GM19467 (cell line): ENCODE measurements around the gene CSF3.

Experiments
- ATAC-seq: cut with Tn5 transposase; IDR thresholded peaks from one replicate; pipeline ENCODE4 v1.9.1; 2021; ENCODE audit warnings: mild to moderate bottlenecking, moderate library complexity; ENCODE audit not compliant: unreplicated experiment

The CSF3 gene

DNA sequence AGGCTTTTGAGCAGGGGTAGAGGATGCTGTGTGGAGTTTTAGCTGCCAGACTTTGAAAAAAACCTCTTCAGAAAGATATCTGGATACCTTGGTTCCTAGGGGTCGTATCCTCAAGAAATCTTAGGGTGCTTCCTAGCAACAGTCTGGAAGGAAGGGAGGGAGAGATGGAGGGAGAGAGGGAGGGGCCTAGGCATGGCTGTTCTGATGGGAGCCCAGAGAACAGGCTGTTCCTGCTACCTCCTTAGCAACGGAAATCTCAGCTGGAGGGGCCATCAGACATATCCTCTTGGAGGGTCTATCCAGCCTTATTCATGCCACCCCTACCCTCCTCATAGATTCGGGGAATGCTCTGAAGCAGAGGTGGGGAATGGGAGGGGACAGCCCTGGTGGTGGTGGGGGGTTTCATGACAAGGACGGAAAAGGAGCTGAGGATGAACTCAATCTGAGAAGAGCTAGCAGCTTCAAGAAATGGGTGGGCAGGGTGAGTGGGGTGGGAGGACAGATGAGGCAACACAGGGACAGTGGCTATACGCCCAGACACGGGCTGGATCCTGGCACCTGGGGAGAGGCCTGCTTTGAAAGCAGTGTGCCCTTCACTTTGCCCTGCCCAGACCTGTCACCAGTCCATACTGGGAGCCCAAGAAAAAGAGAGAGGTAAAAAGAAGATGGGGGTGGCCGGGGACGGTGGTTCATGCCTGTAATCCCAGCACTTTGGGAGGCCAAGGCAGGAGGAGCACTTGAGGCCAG lies 44.7 kb downstream of the CSF3 start:
- no peak for ATAC-seq

DNA sequence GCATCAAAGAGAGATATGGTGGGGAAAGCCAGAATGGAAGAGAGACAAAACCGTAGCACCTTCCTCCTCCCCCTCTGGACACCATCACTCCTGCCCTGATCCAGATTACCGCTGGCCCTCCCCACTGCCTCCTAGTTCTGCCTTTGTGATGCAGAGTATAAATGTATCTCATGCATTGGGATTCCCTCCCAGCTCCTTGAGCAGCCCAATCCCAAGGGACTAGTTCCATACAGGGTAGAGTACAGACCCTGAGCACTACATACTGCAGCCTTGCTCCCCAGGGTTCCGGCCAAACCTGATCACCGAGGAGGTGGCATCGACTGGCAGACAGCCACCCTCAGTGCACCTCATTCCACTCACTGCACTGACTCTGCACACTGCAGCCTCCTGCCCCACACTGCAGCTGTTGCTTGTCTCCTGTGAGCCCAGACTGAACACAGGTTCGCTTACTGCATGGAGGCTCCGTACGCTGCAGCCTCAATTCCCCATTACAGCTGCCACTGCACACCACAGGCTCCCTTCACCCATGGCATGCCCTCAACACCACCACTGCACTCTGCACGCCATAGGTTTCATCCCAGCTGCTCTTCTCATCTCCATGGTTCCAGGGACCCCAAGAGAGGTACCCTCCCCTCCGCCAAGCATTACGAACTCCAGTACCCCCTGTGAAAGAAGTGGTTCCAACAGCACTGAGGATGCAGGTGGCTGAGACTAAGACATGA lies 45.8 kb downstream of the CSF3 start:
- ATAC-seq, result no peak

DNA sequence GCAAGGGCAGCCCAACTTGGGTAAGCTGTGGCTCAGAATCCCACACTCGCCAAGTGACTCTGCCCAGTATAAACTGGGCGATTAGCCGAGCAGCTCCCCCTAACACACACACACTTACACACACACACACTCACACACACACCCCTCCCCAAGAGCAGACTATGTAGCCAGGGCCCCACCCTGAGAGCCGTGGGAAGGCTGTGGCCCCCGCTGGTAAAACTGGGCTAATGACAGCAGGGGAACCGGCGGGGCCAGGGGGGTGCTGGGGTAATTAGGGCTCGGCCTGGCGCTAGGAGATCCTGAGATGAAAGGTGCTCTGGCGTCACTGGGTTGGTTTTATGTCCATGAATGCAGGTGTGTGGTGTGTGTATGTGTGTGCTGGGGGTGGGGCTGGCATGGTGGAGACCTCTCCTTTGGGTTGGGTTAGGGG lies 46.4 kb downstream of the CSF3 start:
- ATAC-seq, result no peak

DNA sequence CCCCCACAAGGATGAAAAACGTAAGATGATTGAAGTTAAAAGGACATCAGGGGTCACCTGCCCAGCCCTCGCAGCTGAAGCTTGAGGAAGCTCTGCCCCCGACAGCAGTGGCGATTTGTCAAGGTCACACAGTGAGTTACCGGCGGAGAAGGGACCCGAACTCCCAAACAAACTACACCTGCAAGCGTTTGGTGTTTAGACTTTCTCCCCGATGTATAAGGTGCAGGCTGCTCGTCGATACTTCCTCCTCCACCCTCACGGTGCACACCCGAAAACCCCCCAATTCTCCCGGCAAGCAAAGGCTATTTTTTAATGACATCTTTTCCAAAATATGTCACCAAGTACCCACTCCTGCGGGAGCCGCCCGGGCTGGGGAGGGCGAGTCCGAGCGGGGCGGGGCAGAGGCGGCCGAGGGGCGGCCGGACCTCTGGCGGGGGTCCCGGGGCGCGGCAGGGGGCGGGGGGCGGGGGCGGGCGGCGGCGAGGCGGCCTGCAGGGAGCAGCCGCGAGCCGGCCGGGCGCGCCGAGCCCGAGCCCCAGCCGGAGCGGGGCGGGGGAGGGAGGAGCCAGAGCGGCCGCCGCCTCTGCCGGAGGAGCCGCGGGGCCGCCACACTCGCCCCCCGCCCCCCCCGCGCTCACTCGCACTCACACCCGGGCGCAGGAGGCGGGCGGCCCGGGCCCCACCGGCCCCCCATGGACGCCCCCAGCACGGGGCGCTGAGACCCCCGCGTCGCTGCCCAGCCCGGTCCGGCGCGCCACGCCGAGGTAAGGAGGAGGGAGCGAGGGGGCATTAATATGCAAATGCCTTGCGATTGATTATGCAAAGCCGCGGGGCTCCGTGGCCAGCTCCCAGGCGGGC lies 47.3 kb downstream of the CSF3 start, which contains the start of gene THRA:
THRA (plus strand) TSS at position 637 of the 858 bp plus-strand sequence. CDS start 11,524 bp downstream, outside the sequence.
- ATAC-seq, result no peak

DNA sequence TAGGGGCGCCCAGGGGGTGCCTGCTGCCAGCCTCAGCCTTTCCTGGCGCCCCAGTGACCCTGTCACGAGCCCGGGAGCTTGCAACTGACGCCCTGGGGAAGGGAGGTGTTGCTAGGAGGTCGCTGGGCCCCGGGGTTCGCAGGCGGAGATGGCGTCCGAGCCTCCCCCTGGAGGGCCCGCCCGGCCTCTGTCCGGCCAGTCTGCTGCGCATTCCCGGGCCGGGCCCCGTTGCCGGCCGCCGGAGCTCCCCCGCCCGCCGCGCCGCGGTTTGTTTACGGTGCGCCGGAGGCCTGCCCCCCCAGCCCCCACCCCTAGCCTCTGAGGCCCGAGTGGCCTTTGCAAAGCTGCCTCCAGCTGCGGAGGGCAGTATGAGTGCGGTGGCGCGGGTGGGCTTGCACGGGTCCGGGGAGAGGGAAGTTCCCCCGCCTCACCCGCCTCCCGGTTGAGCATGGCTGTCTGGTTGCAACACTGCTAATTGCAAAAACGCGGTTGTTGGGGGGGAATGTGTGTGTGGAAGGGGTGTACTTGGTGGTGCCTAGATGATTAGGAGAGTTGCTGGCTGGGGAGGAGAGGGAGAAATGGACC lies 48.0 kb downstream of the CSF3 start:
- no peak for ATAC-seq

DNA sequence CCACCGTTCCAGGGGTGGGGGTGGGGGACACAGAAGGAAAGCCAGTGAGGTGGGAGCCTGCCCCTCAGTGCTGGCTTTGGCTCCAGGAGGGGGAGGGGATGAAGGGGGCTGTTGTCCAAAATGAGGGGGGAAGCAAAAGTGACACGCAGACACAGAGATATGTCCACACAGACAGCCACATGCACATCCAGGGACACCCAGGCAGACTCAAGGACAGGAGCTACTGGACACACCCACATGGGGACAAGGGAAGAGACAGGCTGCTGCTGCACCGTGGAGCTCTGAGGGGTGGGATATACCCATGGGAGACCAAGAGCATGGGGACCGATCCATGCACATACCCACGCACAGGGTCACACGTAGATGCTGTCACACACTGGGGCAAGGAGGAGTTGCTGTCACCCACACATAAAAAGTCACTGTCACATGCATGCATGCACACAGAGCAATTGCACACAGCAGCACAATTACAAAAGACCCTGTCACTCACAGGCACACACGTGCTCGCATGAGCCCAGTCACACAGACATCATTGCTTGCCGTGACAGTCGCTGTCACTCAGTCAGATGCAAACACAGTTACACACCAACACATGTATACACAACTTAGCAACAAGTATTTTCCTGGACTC lies 48.8 kb downstream of the CSF3 start:
- ATAC-seq, result no peak

DNA sequence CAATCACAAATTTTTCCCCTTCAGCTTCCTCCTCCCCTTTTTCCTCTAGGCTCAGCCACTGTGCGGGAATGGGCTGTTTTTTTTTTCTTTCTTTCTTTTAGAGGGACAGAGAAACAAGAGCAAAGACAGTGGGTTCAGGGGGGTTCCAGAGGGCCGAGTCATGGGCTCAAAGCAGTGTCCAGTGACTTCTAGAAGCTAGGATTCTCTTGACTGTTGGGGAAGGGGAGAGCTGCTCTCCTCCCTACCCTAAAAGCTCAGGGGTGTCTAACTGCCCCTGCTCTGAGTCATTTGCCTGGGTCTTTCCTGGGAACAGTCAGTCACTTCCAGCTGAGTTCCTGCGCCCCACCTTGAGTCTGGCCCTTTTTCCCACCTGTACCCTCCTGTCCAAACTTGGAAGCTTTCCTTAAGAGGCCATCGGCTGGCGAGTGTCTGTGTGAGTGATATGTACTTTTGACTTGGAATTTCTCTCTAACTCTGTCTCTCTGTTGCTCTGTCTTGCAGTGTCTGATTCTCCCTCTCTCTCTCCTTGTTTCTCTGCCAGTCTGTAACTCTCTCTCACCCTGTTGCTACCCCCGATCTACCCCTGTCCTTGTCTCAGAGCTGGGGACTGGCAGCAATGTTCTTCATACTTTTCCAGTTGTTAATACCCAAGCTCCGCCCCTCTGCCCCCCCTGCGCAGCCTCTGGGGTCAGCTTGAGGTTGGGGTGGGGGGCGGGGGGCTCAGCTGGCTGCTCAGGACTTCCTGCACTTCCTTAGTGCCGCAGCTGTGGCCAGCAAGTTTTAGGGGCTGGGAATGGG lies 49.9 kb downstream of the CSF3 start:
- no peak for ATAC-seq

DNA sequence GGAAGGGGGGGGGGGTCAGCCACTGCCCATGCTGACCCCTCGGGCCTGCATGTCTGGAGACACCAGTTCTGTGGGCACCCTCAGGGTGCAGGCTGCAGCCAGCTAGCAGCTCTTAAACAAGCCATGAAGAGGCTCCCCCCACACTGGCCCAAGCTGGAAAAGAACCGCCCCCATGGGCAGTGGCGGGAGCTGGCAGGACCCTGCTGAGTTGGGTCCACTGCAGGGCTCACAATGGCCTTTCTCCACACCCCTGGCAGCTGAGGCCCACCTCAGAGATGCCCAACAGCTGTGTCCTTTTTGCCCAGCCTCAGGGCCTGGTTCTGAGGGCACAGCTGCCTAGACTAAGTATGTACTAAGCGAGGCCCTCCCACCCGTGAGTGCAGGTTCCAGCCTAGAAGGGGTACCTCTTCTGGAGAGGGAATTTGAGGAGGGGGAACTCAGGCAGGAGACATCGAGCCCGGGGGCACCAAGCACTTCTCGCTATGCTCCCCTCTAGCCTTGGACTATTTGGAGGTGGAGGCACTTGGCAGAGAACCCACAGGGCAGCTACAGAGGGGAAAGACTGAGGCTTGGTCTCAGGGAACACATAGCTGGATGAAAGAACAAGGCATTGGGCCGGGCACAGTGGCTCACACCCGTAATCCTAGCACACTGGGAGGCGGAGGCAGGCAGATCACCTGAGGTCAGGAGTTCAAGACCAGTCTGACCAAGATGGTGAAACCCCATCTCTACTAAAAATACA lies 50.7 kb downstream of the CSF3 start:
- no peak for ATAC-seq
